ENCODE data around the gene POLR2J.

The POLR2J gene

GRCh38 chr7:102434039-102434486, 44.7 kb downstream of the POLR2J start:
- no peak for DNase-seq

GRCh38 chr7:102433219-102434038, 45.3 kb downstream of the POLR2J start, which contains the start of gene ORAI2:
TSS of gene ORAI2 (plus strand) at chr7:102433575. CDS start at chr7:102438957, 5,382 bp downstream.
- DNase-seq, result peak; percentile 63

- no peak for DNase-seq
Observed at GRCh38 chr7:102432442-102433218, 46.1 kb downstream of the POLR2J start.

GRCh38 chr7:102431617-102432298, 47.0 kb downstream of the POLR2J start:
- DNase-seq, result no peak

- DNase-seq, result no peak
Observed at GRCh38 chr7:102429141-102429899, 49.4 kb downstream of the POLR2J start.

GRCh38 chr7:102427019-102427405, 51.7 kb downstream of the POLR2J start:
- DNase-seq, result no peak

- peak; percentile 67 for DNase-seq
Observed at GRCh38 chr7:102426268-102427018, 52.3 kb downstream of the POLR2J start.

- DNase-seq, result peak; percentile 21
Observed at GRCh38 chr7:102425639-102426267, 53.0 kb downstream of the POLR2J start.

- no peak for DNase-seq
Observed at GRCh38 chr7:102424787-102425218, 53.9 kb downstream of the POLR2J start.

- DNase-seq, result no peak
Observed at GRCh38 chr7:102424129-102424551, 54.6 kb downstream of the POLR2J start.

Data from GDM1 (cell line).